M059J (cell line): Measurements from ENCODE around the gene LEMD3. TPM values are rescaled to one million over a fixed set of nuclear protein-coding genes. Genes with fewer than 3 reads are reported as not detected.
A peak's percentile ranks its signal among the peaks of the same experiment; 100 is the strongest.
"Not testable (repeated sequence)": the region's sequence is repeated elsewhere in the genome, so short reads cannot be mapped to it uniquely, and the experiment has no call there.

Experiments
- DNase-seq: peaks from one replicate; pipeline ENCODE4 v3.0.0-alpha.2; 2012; ENCODE audit warnings: low read depth
- total RNA-seq: library from RNA; depleted of rRNA; stranded (reverse); fragments of >200 nt; shearing (Covaris generic); gene quantifications from 2 replicates; pipeline ENCODE4 v1.2.3, GENCODE V29; 2014; rRNA removed

Gene LEMD3
- total RNA-seq, 1 experiment from 2014 or later, result 15.3 TPM

DNA sequence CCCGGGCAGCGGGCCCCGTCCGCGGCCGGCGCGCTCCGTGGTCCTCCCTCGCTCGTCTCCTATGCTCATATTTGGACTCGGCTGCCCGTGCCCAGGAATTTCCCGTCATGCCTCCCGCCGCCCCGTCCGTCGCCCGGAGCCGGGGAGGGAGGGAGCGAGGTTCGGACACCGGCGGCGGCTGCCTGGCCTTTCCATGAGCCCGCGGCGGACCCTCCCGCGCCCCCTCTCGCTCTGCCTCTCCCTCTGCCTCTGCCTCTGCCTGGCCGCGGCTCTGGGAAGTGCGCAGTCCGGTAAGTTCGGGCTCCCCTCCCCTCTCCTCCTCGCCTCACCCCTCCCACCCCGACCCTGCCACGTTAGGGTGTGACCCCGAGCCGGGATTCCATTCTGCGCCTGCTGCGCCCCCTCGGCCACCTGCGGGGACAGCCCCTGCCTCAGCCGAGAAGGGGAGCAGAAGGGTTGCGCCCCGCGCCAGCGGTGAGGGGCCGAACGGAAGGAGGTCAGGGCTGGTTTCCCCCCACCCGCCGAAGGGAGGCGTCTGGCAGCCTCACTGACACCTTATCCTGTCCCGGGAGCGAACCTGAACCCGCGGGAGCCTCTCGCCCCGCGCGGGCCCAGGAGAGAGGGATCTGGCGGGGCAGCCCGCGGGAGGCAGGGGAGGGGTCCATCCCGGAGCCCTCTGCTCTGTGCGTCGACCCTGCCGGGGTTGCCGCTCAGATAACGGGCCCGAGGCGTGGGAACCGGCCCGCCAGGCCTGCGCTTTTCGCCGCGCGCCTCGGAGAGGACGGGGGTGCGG lies 109.4 kb downstream of the LEMD3 start, which contains the start of gene MSRB3:
Gene MSRB3, plus strand, starts transcription at position 108 of the 793 bp plus-strand sequence. CDS start 29,897 bp downstream, outside the sequence.
- peak; percentile 78 for DNase-seq

DNA sequence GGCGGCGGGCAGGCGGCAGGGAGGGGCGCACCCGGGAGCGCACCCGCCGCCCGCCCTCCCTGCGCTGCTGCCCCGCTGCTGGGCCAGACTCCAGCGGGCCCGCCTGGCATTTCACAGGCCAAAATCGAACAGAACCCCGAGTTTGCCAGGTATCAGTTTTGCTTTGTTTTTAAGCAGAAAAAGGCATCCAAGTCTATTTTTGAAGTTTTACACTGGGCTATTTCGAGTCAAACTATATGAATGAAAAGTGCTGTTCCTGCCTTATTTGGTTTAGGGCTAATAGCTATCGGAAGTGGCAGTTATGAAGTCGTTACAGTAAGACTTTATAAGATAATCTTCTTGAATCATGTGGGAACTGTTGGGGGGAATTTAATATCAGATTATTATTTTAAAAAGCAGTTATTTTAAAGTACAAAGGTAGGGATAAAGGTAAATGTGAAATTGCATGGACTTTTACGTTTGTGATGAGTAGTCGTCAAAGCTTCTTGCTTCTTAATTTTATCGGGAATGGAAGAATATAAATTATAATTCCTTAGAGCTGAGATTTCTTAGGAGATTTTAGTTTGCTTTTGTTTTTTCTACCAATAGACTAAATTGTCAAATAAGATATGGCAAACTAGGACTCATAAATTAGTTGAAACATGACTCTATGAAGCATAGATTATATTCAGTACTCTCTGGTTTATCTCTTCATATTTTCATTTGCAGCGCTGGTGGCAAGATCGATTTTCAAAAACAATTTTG lies 110.2 kb downstream of the LEMD3 start:
- DNase-seq, result peak; percentile 36

DNA sequence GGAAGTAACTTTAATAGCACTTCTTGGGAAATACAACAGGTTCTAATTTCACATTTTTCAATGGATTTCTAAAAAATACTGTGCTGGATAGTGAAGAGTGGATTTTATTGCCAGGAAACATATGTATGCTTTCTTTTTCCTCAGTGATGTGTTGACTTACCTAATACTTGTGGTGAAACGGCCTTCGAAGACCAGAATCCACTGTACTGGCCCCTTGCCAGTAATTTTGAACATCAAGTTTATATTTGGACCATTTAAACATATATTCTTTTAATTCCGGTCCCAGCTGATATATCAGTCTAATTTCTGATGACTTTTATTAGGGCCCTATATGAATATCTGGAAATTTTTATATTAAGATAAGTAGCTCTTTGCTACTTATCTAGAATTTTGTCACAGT lies 110.9 kb downstream of the LEMD3 start:
- DNase-seq, result no peak

DNA sequence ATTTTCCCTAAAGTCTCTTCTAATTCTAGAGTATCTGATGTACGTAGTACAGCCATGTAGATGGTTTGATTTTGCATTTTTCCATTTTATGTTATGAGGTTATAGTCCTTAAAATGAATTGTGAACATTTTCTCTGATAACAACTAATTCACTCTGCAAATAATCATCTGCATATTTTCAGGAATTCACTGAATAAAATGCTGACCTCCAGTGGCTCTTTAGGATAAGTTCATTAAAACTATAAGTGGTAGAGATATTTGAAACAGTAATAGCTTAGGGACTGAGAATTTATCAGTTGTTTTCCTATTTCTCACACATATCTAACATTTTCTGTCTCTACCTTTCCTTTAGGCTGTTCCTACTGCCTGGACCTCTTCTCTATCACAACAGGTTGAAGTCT lies 113.5 kb downstream of the LEMD3 start:
- DNase-seq, result no peak

DNA sequence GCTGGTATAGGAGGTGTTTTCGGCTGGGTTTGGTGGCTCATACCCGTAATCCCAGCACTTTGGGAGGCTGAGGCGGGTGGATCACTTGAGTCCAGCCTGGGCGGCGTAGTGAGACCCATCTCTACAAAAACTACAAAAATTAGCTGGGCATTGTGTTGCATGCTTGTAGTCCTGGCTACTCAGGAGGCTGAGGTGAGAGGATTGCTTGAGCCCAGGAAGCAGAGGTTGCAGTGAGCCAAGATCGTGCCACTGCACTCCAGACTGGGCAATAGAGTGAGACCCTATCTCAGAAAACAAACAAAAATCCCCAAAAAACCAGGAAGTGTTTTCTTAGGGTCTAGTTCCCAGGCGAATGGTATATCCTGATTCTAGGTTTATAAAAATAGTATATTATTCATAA lies 116.1 kb downstream of the LEMD3 start:
- not testable (repeated sequence) for DNase-seq

DNA sequence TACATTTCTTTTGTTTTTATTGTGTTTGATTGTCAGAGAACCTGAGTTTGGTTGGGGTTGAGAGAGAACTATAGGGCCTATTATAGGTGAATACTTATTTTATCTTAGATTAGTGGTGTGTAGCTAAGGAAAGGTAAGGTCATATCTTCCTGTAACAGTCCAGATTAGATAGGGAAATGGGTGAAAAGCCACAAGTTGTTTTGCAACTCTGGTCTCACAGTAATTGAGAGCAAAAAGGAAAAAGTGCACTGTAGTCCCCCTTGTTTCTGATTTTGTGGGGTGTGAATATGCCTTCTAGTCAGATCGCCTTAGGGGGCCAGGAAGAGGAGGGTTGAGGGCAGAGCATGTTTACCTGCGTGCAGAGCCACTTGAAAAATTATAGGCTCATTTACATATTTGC lies 118.0 kb downstream of the LEMD3 start:
- no peak for DNase-seq

DNA sequence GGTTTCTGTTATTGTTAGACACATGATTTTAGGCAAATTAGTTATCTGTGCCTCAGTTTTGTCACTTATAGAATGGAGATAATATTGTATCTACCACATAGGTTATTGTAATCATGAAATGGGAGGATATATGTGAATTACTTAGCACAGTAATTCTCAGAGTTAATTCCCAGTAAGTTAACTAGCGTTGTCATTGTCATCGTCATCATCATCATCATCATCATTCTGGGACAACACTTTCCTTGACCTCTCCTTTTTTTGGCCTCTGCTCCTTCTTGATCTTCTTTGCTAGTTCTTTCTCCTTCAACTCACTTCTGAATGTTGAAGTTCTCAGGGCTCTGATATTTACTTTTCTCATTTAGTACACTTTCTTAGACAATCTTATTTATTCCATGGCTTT lies 122.9 kb downstream of the LEMD3 start:
- no peak for DNase-seq

DNA sequence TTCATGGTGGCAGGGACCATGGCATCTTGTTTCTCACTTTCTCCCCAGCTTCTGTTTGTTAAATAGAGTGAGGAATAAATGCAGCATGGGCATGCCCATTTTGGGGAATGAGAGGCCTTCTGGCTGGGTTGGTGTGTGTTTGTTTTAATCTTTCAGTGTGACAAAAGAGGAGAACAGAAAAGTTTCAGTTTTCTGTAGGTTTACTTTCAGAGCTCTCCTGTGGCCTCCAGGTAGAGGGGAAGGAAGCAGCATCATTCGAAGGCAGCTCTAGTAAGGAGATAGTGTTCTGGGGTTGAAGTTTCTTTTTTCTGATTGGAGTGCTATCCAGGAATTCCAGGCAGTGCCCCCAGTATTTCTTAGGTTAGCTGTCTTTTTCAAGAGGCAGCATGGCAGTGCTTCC lies 124.4 kb downstream of the LEMD3 start:
- no peak for DNase-seq

DNA sequence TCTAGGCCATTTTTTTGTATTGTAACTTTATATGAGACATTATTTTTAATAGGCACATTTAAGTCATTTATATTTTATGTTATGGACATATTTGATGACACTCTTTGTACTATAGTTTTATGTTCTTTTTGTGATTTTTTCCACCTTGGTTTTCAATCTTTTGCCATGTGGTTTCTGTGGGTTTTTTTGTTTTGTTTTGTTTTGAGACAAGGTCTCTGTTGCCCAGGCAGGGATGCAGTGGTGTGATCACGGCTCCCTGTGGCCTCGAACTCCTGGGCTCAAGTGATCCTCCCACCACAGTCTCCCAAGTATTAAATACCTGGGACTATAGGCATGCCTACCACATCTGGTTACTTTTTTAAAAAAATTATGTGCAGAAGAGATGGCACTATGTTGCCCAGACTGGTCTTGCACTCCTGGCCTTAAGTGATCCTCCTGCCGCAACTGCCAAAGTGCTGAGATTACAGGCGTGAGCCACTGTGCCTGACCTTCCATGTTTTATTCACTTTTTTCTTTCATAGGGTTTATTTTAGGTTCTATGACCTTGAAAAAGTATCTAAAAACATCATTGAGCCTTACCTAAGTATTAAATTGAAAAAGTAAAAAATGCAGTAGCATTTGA lies 125.4 kb downstream of the LEMD3 start:
- DNase-seq, result peak; percentile 43

DNA sequence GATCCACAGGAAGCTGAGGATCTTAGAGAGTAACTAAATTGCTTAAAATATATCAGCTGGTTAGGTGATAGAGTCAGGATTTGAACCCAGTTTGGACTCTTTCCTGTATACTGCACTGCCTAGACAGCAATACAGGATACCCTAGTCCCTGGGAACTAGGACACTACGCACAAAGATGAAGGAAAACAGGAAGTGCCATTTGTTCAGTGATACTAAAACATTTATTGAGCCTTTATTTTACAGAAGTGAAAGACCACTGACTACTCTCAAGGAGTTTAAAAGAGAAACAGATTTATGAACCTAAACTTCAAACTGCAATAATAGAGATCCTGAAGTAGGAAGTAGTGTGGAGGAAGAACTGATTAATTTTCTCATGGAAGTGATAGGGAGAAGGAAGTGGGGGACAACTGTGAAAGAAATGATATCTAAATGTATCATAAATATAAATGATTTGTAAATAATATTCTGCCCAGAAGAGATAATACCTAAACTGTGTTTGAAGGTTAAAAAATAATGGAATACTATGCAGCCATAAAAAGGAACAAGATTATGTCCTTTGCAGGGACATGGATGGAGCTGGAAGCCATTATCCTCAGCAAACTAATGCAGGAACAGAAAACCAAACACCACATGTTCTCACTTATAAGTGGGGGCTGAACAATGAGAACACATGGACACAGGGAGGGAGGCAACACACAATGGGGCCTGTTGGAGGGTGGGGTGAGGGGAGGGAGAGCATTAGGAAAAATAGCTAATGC lies 127.3 kb downstream of the LEMD3 start:
- DNase-seq, result no peak

Other genes starting within 250 kb of the LEMD3 start
- 0.07 TPM in 1 of 2 replicates, not detected in the other for gene WIF1, start 48.3 kb upstream of the LEMD3 start, total RNA-seq
- gene MSRB3, start 109.1 kb downstream of the LEMD3 start, total RNA-seq, result 16.8 and 26.0 TPM in 2 replicates